ENCODE data around the gene SFI1.

SFI1 gene

GRCh38 chr22:31496007-31496734 is at the start of gene SFI1 (continued):
- TF ChIP-seq OSR2 (tag by site-specific recombination; IDR thresholded peaks at IDR 0.05) = no peak
- TF ChIP-seq ZNF133 (tag by site-specific recombination; IDR thresholded peaks at IDR 0.05) = no peak
- TF ChIP-seq ZNF302 (tag by site-specific recombination; IDR thresholded peaks at IDR 0.05; ENCODE audit: low read depth) = no peak
- no peak for TF ChIP-seq ZIC2 (tag by site-specific recombination; IDR thresholded peaks at IDR 0.05)
- peak; percentile 7; the same call in 1 of the 2 replicates for TF ChIP-seq ZSCAN5A (tag by site-specific recombination; IDR thresholded peaks at IDR 0.05)
- no peak for TF ChIP-seq YY1 (tag by site-specific recombination; IDR thresholded peaks at IDR 0.05)
- TF ChIP-seq ZNF112 (tag by site-specific recombination; IDR thresholded peaks at IDR 0.05) = no peak
- no peak for TF ChIP-seq ZNF621 (tag by site-specific recombination; IDR thresholded peaks at IDR 0.05)
- no peak for TF ChIP-seq KLF10 (tag by site-specific recombination; IDR thresholded peaks at IDR 0.05)
- no peak for TF ChIP-seq ZNF114 (tag by site-specific recombination; IDR thresholded peaks at IDR 0.05)
- TF ChIP-seq ZNF658 (tag by site-specific recombination; IDR thresholded peaks at IDR 0.05) = no peak
- peak; percentile 87 for TF ChIP-seq KLF1 (tag by site-specific recombination; IDR thresholded peaks at IDR 0.05)
- TF ChIP-seq INSM2 (tag by site-specific recombination; IDR thresholded peaks at IDR 0.05) = no peak; the same call in 1 of the 2 replicates
- TF ChIP-seq TSHZ1 (tag by site-specific recombination; IDR thresholded peaks at IDR 0.05; ENCODE audit: borderline replicate concordance) = no peak
- TF ChIP-seq ZBTB10 (tag by site-specific recombination; IDR thresholded peaks at IDR 0.05) = peak; percentile 76
- TF ChIP-seq ZBTB8A (tag by site-specific recombination; IDR thresholded peaks at IDR 0.05) = no peak; the same call in 1 of the 2 replicates
- no peak for TF ChIP-seq PRDM6 (tag by site-specific recombination; IDR thresholded peaks at IDR 0.05)
- TF ChIP-seq ZNF169 (tag by site-specific recombination; IDR thresholded peaks at IDR 0.05) = no peak
- TF ChIP-seq GLI2 (tag by site-specific recombination; IDR thresholded peaks at IDR 0.05; ENCODE audit: borderline replicate concordance, low read depth) = no peak
- no peak for TF ChIP-seq PRDM2 (tag by site-specific recombination; IDR thresholded peaks at IDR 0.05; ENCODE audit: borderline replicate concordance)
- TF ChIP-seq ZNF239 (tag by site-specific recombination; IDR thresholded peaks at IDR 0.05) = no peak
- no peak for TF ChIP-seq ZNF677 (tag by site-specific recombination; IDR thresholded peaks at IDR 0.05)
- TF ChIP-seq ZEB2 (tag by site-specific recombination; IDR thresholded peaks at IDR 0.05) = no peak; the same call in none of the 2 replicates
